Ureter (tissue), 1 donor: ENCODE data around the gene STT3A. TPM values are rescaled to one million over a fixed set of nuclear protein-coding genes. Genes with fewer than 3 reads are reported as not detected.

Experiments
- DNase-seq: peaks from one replicate; pipeline ENCODE4 v3.0.0-alpha.2; 2020; ENCODE audit warnings: low spot score
- total RNA-seq: library from RNA; stranded (reverse); gene quantifications from one replicate; pipeline ENCODE4 v1.2.4, GENCODE V29; 2023
- donor health status: DM: yes; HTN: yes; CAD: no.

The STT3A gene
- total RNA-seq, 1 donor from 2014 or later, result 138 TPM

DNA sequence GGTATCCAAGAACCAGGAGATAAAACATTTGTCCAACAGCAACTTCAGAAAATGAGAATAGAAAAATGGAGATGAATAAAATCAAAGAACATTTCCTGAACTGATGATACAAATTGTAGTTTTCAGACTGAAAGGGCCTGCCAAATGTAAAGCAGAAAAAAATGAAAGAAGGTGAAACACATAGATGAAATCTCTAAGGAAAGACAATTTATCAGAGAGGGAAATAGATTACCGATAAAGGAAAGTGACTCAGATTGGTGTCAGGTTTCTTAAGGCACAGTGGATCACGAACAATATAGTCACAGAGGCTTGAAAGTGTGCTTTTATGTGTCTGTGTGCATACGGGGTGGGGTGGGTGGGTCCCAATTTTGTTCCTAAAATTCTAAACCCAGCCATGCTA is 4.1 kb upstream of the STT3A start:
- no peak for DNase-seq

DNA sequence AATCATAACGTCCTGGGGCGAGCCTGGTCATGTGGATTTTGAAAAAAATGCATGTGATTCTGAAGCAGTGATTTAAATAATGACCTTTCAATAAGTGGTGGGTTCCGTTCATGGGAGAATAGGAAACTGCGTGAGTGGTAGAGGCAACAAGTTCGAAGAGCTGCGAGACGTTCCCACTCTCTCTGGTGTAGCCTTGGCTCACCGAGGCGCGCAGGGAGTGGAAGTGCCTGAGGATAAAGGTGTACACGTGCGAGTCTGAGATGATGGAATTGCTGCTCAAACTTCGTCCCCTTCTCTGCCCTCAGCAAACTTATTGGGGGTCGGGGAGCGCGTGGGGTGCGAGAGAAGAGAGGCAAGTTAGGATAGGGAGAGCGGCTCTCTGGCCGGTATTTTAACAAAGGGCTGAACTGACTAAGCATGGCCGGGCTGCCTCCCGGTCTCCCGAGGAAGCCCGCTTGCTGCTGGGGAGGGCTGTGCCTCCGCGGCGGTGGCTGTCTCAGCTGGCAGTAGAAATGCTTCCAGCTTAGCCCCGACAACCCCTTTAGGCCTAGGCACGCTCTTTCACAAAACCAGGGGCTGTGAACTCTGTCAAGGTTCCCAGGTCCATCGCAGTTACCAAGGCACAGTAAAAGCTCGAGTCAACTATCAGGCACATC is 875 bp upstream of the STT3A start:
- peak; percentile 47 for DNase-seq

DNA sequence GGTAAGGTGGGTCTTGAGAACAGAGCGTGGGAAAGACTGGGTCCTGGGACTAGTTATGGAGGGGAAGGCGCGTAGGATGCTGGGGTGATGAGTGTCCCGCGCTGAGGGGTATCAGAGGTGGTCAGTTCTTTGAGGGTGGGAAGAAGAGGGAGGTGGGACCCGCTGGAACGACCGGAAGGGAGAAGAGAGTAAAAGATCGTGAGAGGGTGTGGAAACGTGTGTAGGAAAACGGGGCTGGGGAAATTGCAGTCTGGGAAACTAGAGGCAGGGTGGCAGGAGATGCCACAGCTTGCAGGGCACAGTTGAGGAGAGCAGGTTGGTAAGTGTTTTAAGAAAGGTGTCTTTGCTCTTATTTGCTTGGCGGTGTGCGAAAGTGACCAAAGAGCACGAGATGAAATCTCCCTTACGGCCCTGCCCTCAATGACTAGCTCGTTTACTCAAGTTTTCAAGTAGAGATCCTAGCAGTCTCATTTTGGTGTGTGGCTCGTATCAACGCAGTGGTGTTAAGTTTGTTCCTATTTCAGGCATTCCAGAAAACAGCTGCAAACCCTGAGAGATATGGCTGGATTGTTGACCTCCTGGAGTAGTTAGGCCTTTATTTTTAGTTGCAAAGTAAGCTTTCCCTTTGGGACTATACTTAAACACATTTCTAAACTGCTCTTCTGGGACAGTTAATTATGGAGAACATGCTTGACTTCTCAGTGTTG is 615 bp downstream of the STT3A start:
- no peak for DNase-seq

DNA sequence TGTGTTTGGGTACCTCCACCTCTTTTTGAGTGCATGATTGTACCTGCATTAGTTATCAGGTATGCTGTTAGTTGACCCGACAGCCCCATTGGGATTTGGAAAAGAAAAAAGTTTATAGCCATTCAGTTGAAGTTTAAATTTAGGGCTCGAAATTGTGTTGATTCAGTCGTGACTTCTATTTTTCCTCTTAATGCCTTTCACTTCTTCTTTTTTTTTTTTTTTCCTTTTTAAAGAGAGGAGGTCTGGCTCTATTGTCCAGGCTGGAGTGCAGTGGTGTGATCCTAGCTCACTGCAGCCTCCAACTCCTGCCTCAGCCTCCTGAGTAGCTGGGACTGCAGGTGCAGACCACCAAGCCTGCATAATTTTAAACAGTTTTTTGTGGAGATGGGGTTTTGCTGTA is 2.3 kb downstream of the STT3A start:
- DNase-seq, result no peak

DNA sequence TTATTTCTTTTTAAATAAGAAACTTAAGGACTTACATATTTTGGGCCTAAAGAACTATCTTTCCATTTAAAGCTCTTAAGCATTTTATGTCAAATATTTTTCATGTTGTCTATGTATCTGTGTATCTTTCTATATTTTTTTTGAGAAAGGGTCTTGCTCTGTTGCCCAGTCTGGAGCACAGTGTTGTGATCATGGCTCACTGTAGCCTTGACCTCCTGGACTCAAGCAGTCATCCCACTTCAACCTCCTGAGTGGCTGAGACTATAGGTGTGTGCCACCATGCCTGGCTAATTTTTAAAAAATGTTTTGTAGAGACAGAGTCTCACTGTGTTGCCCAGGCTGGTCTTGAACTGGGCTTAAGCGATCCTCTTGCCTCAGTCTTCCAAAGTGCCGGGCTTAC is 8.0 kb downstream of the STT3A start:
- DNase-seq, result no peak

DNA sequence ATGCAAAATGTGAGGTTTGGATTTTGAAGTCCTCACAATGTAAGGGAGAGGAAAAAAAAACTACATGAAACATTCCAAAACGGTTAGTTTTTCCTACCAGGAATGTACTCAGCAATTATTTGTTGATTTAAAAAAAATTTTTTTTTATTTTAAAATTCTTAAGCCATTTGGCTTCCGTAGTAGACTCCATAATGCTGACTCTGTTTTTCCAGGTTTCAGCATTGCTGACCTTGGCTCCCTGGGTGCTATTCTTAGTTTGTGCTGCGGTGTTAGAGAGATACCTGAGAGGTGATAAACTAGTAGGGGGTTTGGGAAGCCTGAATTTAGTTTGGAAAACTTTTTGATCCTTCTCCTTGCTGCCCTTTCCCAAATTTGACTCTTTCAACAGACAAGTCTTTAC is 10.6 kb downstream of the STT3A start:
- no peak for DNase-seq

DNA sequence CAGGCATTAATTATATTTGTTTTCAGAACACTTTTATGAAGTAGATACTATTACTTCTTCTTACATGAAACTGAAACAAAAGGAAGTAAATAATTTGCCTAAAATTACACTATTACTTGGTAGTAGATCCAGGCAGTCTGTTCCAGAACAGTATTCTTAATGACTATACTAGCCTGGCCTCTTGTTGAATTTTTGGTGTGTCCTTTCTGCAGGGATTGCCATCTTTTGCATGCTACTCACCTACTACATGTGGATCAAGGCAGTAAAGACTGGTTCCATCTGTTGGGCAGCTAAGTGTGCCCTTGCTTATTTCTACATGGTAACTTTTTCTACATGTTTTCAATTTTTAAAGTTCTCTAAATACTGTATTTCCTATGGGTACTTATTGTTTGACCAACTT is 12.8 kb downstream of the STT3A start:
- no peak for DNase-seq

DNA sequence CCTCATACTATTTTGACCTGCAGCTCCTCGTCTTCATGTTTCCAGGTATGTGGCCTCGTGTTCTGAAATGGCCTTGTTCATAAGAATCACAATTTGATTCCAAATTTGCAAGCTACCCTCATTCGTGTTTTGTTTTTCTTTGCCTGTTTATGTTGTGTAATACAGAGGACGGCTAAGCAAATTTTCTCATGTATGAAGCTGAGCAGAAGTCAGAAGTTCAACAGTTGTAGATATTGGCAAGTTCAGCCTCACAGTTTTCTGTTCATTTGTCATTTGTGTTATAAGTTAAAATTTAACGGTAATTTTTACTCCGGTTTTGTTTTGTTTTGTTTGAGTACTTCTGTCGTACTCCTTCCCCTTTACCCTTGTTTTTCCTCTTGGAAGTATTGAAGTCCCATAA is 16.9 kb downstream of the STT3A start:
- no peak for DNase-seq

DNA sequence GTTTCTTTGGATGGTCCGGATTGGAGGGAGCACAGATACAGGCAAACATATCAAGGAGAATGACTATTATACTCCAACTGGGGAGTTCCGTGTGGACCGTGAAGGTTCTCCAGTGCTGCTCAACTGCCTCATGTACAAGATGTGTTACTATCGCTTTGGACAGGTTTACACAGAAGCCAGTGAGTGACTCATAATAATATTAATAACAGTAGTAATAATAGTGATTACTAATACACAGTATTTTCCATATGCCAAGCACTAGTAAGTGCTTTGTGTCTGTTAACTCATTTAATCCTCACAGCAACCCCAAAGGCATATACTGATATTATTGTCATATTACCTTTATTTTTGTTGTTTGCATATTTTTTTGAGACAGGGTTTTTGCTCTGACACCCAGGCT is 25.7 kb downstream of the STT3A start:
- DNase-seq, result no peak

DNA sequence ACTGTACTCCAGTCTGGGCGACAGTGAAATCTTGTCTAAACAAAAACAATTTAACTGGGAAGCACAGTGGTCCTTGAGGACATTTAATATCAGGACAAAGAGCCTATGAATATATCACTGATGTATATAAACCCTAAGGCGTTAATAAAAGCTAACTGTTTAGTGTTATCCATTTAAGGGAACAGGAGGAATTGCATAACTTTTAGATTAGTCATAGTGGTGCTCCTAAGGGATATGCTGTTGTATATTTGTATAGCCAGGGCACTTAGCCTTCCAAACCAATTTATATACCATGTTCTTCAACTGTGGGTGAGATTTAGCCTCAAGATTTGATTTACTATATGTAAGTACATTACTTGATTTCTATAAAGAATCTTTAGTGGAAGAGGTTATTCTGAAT is 29.3 kb downstream of the STT3A start:
- no peak for DNase-seq

DNA sequence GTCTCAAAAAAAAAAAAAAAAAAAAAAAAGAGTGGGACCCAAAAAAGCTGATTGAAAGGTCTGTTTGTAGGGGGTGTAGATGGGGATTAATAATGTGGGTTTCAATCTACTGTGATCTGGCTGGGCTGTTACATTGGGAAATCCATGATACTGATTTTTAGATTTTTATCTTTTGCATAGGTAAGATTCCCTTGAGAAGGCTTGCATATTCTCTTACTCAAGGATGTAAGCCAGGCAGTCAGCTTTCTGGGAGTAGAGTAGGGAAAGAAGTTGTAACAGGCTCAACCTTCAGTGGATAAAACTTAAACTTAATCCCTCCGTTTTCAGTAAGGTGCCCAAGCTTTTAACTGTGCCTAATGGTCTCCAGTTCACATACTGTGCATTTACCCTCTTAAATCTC is 30.4 kb downstream of the STT3A start:
- DNase-seq, result no peak

DNA sequence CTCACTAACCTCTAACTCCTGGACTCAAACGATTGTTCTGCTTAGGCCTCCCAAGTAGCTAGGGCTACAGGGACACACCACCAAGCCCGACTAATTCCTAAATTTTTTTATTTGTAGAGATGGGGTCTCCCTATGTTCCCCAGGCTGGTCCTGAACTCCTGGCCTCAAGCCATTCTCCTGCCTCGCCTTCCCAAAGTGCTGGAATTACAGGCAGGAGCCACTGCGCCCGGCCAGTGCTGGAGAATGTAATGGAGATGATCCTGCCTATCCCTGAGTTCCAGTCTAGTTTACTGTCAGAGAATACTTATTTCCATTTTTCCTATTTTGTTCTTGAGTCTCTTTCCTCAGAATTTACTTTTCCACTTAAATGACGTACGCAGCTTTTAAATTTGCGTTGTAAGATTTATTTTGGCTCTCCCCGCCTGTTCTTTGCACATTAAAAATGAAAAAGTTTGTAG is 32.1 kb downstream of the STT3A start, which contains the start of gene CHEK1:
TSS of gene CHEK1 (plus strand) at position 408 of the 458 bp plus-strand sequence. CDS start 1,606 bp downstream, outside the sequence.
- no peak for DNase-seq

DNA sequence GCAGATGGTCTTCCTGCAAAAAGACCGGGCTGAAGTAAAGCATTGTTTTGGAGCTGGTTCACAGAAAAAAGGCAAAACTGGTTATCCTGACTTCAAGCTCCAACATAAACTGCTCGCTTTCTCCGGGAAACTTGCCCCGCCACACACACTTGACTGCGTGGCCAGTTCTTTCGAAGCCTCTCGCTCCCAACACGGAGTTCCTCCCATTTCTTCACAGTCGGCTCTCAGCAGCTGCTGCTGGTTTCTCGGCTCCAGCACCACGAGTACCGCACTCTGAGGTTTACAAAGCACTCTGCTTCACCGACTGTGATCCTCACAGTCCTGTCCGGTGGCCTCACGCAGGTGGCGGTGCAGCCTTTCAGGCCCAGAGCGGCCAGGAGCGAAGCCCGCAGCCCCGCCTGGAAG is 32.6 kb downstream of the STT3A start:
- no peak for DNase-seq

DNA sequence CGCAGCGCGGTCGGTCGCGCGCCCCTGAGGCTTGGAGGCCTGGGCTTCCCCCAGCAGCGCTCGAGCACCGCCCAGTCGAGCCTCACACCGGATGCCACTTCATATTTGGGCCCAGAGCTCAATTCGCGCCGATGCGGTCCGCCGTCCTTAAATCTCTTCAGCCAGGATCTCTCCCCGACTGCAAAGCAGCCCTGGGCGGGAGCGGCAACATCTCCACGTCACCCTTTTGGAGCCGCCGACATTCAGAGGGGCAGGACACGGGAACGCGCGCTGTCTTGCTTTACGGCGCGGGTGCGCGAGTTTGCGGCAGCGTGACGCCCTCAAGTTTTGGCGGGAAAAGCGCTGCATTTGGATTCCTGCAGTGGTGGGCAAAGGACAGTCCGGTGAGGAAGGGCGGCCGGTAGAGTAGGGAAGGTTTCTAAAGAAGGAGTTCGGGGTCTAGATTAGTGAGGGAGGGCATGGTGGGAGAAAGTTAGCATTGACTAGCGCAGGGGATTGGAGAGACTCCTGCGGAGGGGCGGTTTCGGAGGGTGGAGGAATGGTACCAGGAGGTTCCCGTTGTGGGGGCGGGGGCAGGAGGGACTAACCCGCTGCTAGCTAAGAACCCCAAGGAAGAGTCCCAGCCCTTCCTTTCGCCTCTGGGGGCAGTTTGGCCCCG is 33.1 kb downstream of the STT3A start:
- DNase-seq, result peak; percentile 89

DNA sequence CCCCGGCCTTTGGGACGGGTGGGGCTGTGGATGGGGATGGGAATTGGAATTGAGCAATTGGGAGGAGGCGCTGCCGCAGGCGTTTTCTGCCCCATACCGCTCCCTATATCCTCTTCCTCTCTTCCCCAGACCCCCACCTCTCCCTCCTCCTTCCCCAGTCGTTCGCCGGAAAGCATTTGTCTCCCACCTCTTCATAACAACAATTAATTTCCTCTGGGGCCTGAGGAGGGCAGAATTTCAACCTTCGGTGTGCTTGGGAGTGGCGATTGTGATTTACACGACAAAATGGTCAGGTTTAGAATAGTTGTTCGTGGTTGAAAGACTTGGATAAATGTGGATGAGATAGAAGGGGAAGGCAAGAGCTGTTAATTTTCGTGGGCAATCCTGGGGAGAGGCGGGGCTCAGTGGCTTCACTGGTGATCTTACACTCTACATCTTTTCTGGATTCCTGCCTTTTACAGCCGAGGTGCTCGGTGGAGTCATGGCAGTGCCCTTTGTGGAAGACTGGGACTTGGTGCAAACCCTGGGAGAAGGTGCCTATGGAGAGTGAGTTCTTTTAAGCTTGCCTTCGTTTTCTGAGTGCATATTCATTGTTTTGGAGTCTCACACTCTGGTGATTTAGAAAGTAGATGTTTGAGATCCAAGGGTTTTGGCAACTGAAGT is 33.8 kb downstream of the STT3A start:
- DNase-seq, result no peak

DNA sequence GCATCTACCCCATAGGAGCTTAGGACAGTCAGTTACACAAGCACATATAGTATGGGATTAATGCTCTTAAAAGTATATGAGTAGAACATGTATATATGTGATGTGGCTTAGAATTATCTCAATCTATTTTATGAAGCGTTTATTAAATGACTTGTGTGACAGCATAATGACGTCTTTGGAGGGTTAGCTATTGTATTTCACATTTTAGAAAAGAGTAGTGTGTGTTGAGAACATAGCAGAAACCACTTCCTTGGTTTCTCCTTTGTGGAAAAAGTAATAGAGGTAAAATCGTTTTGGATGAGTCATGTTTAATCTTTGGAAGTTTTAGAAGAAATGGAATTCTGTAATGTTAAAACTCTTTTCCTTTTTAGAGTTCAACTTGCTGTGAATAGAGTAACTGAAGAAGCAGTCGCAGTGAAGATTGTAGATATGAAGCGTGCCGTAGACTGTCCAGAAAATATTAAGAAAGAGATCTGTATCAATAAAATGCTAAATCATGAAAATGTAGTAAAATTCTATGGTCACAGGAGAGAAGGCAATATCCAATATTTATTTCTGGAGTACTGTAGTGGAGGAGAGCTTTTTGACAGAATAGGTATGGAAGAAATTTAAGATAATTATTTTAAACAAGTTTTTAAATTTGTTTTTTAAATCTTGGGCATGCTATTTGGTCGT is 34.7 kb downstream of the STT3A start:
- DNase-seq, result no peak

DNA sequence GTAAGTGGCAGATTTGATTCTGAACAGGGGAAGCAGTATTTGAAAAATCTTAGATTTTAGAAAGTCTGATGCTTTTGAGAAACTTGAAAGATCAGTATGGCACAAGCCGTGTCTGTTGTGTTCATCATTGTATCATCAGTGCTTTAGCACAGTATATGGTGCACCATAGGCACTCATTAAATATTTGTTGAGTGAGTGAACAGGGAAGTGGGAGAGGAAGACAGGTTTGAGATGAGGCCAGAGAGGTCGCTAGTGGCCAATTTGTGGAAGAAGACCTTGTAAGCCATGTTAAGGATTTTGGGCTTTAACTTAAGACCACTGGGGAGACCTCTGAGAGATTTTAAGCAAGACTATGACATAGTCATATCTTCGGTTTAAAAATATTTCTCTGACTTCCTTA is 45.2 kb downstream of the STT3A start:
- no peak for DNase-seq

DNA sequence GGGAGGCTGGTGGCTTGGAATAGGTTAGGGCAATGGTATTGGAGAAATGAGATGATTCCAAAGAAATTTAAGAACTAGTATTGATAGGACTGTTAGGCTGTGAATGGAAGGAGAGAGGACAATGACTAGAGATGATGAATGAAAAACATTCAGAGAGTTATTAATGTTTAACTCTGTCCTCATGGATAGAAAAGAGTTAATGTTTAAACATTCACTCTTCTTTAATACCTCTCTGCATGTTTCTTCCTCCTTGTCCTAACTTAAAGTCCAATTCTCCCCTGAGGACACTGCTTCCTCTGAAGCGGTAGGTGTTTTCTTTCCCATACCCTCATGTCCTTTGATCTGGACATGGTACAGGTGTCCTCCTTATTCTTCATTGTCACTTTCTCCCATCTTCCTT is 45.7 kb downstream of the STT3A start:
- no peak for DNase-seq

DNA sequence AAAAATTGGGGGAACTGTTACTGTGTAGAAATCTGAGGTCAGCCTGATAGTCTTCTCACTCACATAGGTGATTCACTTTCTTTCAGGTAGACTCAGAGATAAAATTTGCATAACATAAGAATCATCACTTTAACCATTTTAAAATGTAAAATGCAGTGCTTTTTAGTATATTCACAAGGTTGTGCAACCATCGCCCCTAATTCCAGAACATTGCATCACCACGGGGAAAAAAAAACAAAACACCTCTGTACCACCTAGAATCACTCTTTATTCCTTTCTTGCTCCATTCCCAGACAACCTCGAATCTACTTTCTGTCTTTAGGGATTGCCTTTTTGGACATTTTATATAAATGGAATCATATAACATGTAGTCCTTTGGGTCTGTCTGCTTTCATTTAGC is 53.2 kb downstream of the STT3A start:
- DNase-seq, result no peak

DNA sequence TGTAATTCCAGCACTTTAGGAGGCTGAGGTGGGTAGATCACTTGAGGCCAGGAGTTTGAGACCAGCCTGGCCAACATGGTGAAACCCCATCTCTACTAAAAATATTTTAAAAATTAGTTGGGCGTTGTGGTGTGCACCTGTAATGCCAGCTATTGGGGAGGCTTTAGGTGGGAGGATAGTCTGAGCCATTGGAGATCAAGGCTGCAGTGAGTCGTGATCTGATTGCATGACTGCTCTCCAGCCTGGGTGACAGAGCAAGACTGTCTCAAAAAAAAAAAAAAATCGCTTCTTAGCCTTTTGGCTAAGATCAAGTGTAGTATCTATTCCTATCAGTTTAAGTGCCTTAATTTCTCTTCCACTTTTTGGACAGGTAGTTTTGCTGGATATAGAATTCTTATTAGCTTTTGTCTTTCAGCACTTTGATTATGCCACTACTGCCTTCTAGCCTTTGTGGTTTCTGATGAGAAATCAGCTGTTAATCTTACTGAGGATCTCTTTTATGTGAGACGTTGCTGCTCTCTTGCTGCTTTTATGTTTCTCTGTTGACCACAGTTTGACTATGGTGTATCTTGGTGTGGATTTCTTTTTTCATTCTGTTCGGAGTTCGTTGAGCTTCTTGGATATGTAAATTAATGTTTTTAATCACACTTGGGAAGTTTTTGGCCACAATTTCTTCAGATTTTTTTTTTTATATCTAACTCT is 57.0 kb downstream of the STT3A start:
- DNase-seq, result no peak

DNA sequence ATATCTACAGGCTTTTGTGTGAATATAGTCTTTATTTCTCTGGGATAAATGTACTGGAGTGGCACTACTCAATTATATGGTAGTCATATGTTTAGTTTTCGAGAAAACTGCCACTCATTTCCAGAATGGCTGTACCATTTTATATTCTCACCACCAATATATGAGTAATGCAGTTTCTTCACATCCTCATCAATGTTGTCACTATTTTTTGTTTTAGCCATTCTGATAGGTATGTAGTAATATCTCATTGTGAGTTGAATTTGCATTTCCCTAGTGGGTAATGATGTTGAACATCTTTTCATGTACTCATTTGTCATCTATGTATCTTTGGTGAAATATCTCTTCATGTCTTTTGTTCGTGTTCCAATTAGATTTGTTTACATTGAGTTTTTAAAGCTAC is 70.0 kb downstream of the STT3A start:
- no peak for DNase-seq
